Sigmoid colon (tissue), 7 donors: ENCODE data around the gene CELA2A. TPM values are rescaled to one million over a fixed set of nuclear protein-coding genes. Genes with fewer than 3 reads are reported as not detected.
"Not testable (repeated sequence)": the region's sequence is repeated elsewhere in the genome, so short reads cannot be mapped to it uniquely, and the experiment has no call there.

Experiments
- DNase-seq: peaks from one replicate; pipeline ENCODE4 v3.0.0-alpha.2; 2019
- H3K27ac ChIP-seq, 4 donors: fragments of 200-600 bp; sonication (generic); one replicate each; pipeline ENCODE4 v1.5.1; 2016 to 2019; ENCODE audit warnings: mild to moderate bottlenecking in 1 of 4
- H3K27me3 ChIP-seq, 3 donors: fragments of 200-600 bp; sonication (generic); one replicate each; pipeline ENCODE4 v1.5.1; 2019; ENCODE audit warnings: mild to moderate bottlenecking in 1 of 3
- H3K36me3 ChIP-seq, 4 donors: fragments of 200-600 bp; sonication (generic); one replicate each; pipeline ENCODE4 v1.5.1; 2016 to 2019
- H3K4me1 ChIP-seq, 4 donors: fragments of 200-600 bp; sonication (generic); one replicate each; pipeline ENCODE4 v1.5.1; 2017 to 2019
- H3K4me3 ChIP-seq, 4 donors: fragments of 200-600 bp; sonication (generic); one replicate each; pipeline ENCODE4 v1.5.1; 2017 to 2019; ENCODE audit warnings: mild to moderate bottlenecking in 2 of 4, moderate library complexity in 1 of 4
- H3K9me3 ChIP-seq, 4 donors: fragments of 200-600 bp in 3 of 4; sonication (generic) in 3 of 4; one replicate each; pipeline versions ENCODE4 v1.5.1 to v1.6.1; 2013 to 2019
- CTCF ChIP-seq, 4 experiments: fragments of 450-650 bp in 3 of 4; fragments of 200-600 bp in 1 of 4; IDR thresholded peaks; one replicate each; pipeline ENCODE4 v1.5.1; 2016 to 2019; ENCODE audit warnings: antibody characterized with exemption in 4 of 4, mild to moderate bottlenecking in 3 of 4, moderate library complexity in 2 of 4
- EP300 ChIP-seq, 4 donors: sonication (generic); formaldehyde crosslinking; IDR thresholded peaks; one replicate each; pipeline ENCODE4 v1.6.1; 2017; ENCODE audit warnings: antibody characterized with exemption in 4 of 4
- POLR2A ChIP-seq, 2 donors: fragments of 450-650 bp; IDR thresholded peaks; one replicate each; pipeline ENCODE4 v1.6.1; 2016; ENCODE audit warnings: antibody characterized with exemption in 2 of 2, mild to moderate bottlenecking in 2 of 2, moderate library complexity in 2 of 2
- POLR2AphosphoS5 ChIP-seq, 4 donors: sonication (generic); formaldehyde crosslinking; IDR thresholded peaks; one replicate each; pipeline ENCODE4 v1.6.1; 2017; ENCODE audit warnings: antibody characterized with exemption in 4 of 4
- WGBS, 2 donors: extraction: QIAGEN DNeasy Blood & Tissue Kit; methylation state at CpG; one replicate each; pipeline ENCODE4 v1.1.7; 2013; 5-methylcytosine and 5-hydroxymethylcytosine counted together
- intact Hi-C: fragments of 100-400 bp; cut with DNase I; formaldehyde crosslinking; loops from one replicate; pipeline ENCODE4 v1.15.1; 2023
- polyA plus RNA-seq, 3 donors: library from polyadenylated mRNA; stranded (reverse); fragments of 200-250 nt; gene quantifications; one replicate each; pipeline ENCODE4 v1.2.3, GENCODE V29; 2013
- total RNA-seq, 4 donors: library from RNA; depleted of rRNA; stranded (reverse); fragments of >200 nt; gene quantifications; one replicate each; pipeline ENCODE4 v1.1.0, GENCODE V29; 2016
- donor health status: healthy with polysubstance abuse.
- donor health status: Bipolar disorder and iron deficiency.
- donor health status: healthy.

CELA2A gene
- total and polyA plus RNA-seq, 7 donors: not detected

DNA sequence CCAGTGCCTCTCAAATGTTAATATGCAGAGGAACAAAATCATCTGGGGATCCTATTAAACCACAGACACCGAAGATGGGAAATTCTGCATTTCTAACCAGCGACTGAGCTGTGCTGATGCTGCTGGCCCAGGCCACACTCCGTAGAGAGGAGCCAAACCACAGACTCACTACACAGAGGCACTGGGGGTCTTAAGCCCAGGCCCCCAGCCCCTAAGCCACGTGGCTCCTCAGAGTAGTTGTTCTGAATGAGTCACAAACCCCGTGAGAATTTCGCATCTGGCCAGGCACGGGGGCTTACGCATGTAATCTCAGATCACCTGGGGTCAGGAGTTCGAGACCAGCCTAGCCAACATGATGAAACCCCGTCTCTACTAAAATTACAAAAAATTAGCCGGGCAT, 2.8 kb upstream of the CELA2A start:
- Histone ChIP-seq H3K4me3 (no peak overlapping the region), H3K9me3 (no peaks in the 10 kb centered on the region), H3K4me1 (peaks cover 0 to 7% (median 0%) of the 10 kb centered on the region in 4 donors), H3K27ac (peak overlapping the region in 3 of 4 donors; percentile 11 to 43 (median 32)), H3K27me3 (no peaks in the 10 kb centered on the region), H3K36me3 (no peaks in the 10 kb centered on the region)
- no peak for TF ChIP-seq CTCF (IDR thresholded peaks at IDR 0.05)
- no peak for TF ChIP-seq EP300 (IDR thresholded peaks at IDR 0.05)
- no peak for TF ChIP-seq POLR2A (IDR thresholded peaks at IDR 0.05)
- TF ChIP-seq POLR2AphosphoS5 (IDR thresholded peaks at IDR 0.05): no peak
- DNase-seq: no peak
- intact Hi-C loops: no loop called here
- 86 to 88% methylated on average over 11 of the region's 11 CpGs for WGBS, 2 donors

DNA sequence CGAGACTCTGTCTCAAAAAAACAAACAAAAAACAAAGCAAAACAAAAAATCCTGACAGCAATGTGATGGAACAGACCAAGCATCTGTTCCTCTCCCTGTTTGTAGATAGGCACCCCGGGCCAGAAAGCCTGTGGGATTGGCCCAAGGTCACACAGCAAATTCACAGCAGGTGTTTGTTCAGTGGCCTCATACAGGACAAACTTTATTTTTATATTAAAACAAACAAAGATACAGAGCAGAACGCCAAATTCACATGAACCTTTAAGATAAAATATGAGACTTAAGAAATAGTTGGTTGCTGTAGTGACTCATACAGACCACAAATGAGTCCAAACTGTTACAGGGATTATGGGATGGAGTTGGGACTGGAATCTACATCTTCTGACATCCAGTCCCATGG, 2.3 kb upstream of the CELA2A start:
- TF ChIP-seq CTCF (IDR thresholded peaks at IDR 0.05) (no peak), POLR2A (IDR thresholded peaks at IDR 0.05) (no peak)
- H3K27me3 ChIP-seq: no peaks in the 10 kb centered on the region
- no peaks in the 10 kb centered on the region for H3K9me3 ChIP-seq
- no peaks in the 10 kb centered on the region for H3K36me3 ChIP-seq
- intact Hi-C loops: no loop called here
- peaks cover 0 to 7% (median 0%) of the 10 kb centered on the region in 4 donors for H3K4me1 ChIP-seq
- DNase-seq: no peak
- peak overlapping the region in 1 of 4 donors; percentile 43 for H3K27ac ChIP-seq
- H3K4me3 ChIP-seq: no peak overlapping the region
- 37 to 72% methylated on average over 3 of the region's 3 CpGs for WGBS, 2 donors

GRCh38 chr1:15455522-15455921, 1.0 kb upstream of the CELA2A start:
- Histone ChIP-seq H3K4me1 (peaks cover 0 to 7% (median 0%) of the 10 kb centered on the region in 4 donors), H3K27ac (no peak overlapping the region), H3K27me3 (no peaks in the 10 kb centered on the region), H3K9me3 (no peaks in the 10 kb centered on the region), H3K4me3 (no peak overlapping the region), H3K36me3 (no peaks in the 10 kb centered on the region)
- no peak for TF ChIP-seq POLR2AphosphoS5 (IDR thresholded peaks at IDR 0.05)
- no peak for TF ChIP-seq POLR2A (IDR thresholded peaks at IDR 0.05)
- TF ChIP-seq CTCF (IDR thresholded peaks at IDR 0.05): no peak
- TF ChIP-seq EP300 (IDR thresholded peaks at IDR 0.05): no peak
- WGBS, 2 donors: 79 to 89% methylated on average over 6 of the region's 6 CpGs
- no peak for DNase-seq
- intact Hi-C loops: no loop called here

- Histone ChIP-seq H3K27ac (no peak overlapping the region), H3K27me3 (no peaks in the 10 kb centered on the region), H3K4me3 (no peak overlapping the region), H3K9me3 (no peaks in the 10 kb centered on the region), H3K36me3 (no peaks in the 10 kb centered on the region), H3K4me1 (peaks cover 0 to 7% (median 0%) of the 10 kb centered on the region in 4 donors)
- intact Hi-C loops: no loop called here
- DNase-seq: no peak
- 45 to 76% methylated on average over 2 of the region's 2 CpGs for WGBS, 2 donors
- TF ChIP-seq CTCF (IDR thresholded peaks at IDR 0.05): no peak
- no peak for TF ChIP-seq POLR2AphosphoS5 (IDR thresholded peaks at IDR 0.05)
- TF ChIP-seq EP300 (IDR thresholded peaks at IDR 0.05): no peak
- no peak for TF ChIP-seq POLR2A (IDR thresholded peaks at IDR 0.05)
Measured at GRCh38 chr1:15457585-15457984, 1.1 kb downstream of the CELA2A start.

- H3K9me3 ChIP-seq, H3K36me3 ChIP-seq, H3K27me3 ChIP-seq, intact Hi-C loops, H3K27ac ChIP-seq, H3K4me3 ChIP-seq, DNase-seq, H3K4me1 ChIP-seq: not testable (repeated sequence)
- WGBS, 2 donors: 80 to 89% methylated on average over 4 of the region's 4 CpGs
Measured at GRCh38 chr1:15458388-15458787, 1.9 kb downstream of the CELA2A start.
